ENCODE results near the gene COL23A1. TPM values are rescaled to one million over a fixed set of nuclear protein-coding genes. Genes with fewer than 3 reads are reported as not detected.

Gene COL23A1
- total and polyA plus RNA-seq, 2 of the 13 experiments (the other 11 are each of a cell fraction or from before 2014, with no cell fraction given), result not detected

- TF ChIP-seq LCORL (IDR thresholded peaks at IDR 0.05) (no peak), LCORL (CRISPR knock-in tag; IDR thresholded peaks at IDR 0.05) (peak; percentile 69; the same call in 1 of the 2 replicates), ERF (CRISPR knock-in tag; IDR thresholded peaks at IDR 0.05) (0 out of 2 replicates have a peak, but pooled peaks have one; percentile 54), ZXDC (CRISPR knock-in tag; IDR thresholded peaks at IDR 0.05) (no peak), POGK (CRISPR knock-in tag; conservative IDR thresholded peaks at IDR 0.05) (0 out of 2 replicates have a peak, but pooled peaks have one; percentile 36), IRF9 (CRISPR knock-in tag; IDR thresholded peaks at IDR 0.05; ENCODE audit: borderline replicate concordance) (no peak), KMT2A (CRISPR knock-in tag; IDR thresholded peaks at IDR 0.05) (no peak), ZNF276 (CRISPR knock-in tag; IDR thresholded peaks at IDR 0.05; ENCODE audit: low read depth) (no peak), KAT8 (CRISPR knock-in tag; IDR thresholded peaks at IDR 0.05) (0 out of 2 replicates have a peak, but pooled peaks have one; percentile 17), BCL3 (CRISPR knock-in tag; IDR thresholded peaks at IDR 0.05) (peak; percentile 45; the same call in 1 of the 2 replicates), ZFP62 (CRISPR knock-in tag; IDR thresholded peaks at IDR 0.05) (no peak), MAZ (IDR thresholded peaks at IDR 0.05; ENCODE audit: borderline replicate concordance, low read depth, low read length) (no peak), MAZ (CRISPR knock-in tag; IDR thresholded peaks at IDR 0.05; ENCODE audit: low read depth) (peak; percentile 72; the same call in 1 of the 2 replicates), ZNF567 (CRISPR knock-in tag; IDR thresholded peaks at IDR 0.05; ENCODE audit: borderline replicate concordance) (peak; percentile 39; the same call in 1 of the 2 replicates), MBD4 (IDR thresholded peaks at IDR 0.05; ENCODE audit: borderline replicate concordance, low read length) (no peak), ATF3 (CRISPR knock-in tag; IDR thresholded peaks at IDR 0.05) (0 out of 2 replicates have a peak, but pooled peaks have one; percentile 25), ZNF337 (CRISPR knock-in tag; IDR thresholded peaks at IDR 0.05; ENCODE audit: borderline replicate concordance, low read depth) (0 out of 2 replicates have a peak, but pooled peaks have one; percentile 75), GPBP1L1 (CRISPR knock-in tag; IDR thresholded peaks at IDR 0.05) (no peak)
Measured at GRCh38 chr5:178279723-178280438, 310.3 kb downstream of the COL23A1 start (continued).
